Activated CD8-positive, alpha-beta T cell treated with anti-CD3 and anti-CD28 coated beads for 36 hours (primary cell): Measurements from ENCODE around the gene APOBEC2. TPM values are rescaled to one million over a fixed set of nuclear protein-coding genes. Genes with fewer than 3 reads are reported as not detected.

ENCODE experiments used
- ATAC-seq: fragments of 200-7000 bp; cut with Tn5 transposase; one replicate; pipeline ENCODE4 v1.10.0; 2021; ENCODE audit warnings: mild to moderate bottlenecking, moderate library complexity
- CTCF ChIA-PET: fragments of 350-600 bp; sonication (Branson Sonifier 250); formaldehyde crosslinking; loops from one replicate; lab custom pipeline; 2021; ENCODE audit warnings: antibody characterized with exemption; lab: Charles Lee
- POLR2A ChIA-PET: fragments of 350-600 bp; sonication (Branson Sonifier 250); formaldehyde crosslinking; loops from one replicate; lab custom pipeline; 2021; ENCODE audit warnings: antibody characterized with exemption; lab: Charles Lee
- DNase-seq: peaks from one replicate; pipeline ENCODE4 v3.0.0-alpha.2; 2020
- H3K27ac Mint-ChIP-seq: one replicate; pipeline ENCODE4 v1.8.0; 2021; ENCODE audit warnings: mild to moderate bottlenecking, mixed read lengths
- H3K27me3 Mint-ChIP-seq: one replicate; pipeline ENCODE4 v1.8.0; 2021; ENCODE audit warnings: mixed read lengths
- H3K36me3 Mint-ChIP-seq: one replicate; pipeline ENCODE4 v1.8.0; 2021; ENCODE audit warnings: low read depth, mixed read lengths
- H3K4me1 Mint-ChIP-seq: one replicate; pipeline ENCODE4 v1.8.0; 2021; ENCODE audit warnings: low read depth, mixed read lengths
- H3K4me3 Mint-ChIP-seq: one replicate; pipeline ENCODE4 v1.8.0; 2021; ENCODE audit warnings: mild to moderate bottlenecking, moderate library complexity, mixed read lengths
- H3K9me3 Mint-ChIP-seq: one replicate; pipeline ENCODE4 v1.8.0; 2021; ENCODE audit warnings: mixed read lengths
- intact Hi-C: fragments of 100-400 bp; cut with micrococcal nuclease; formaldehyde crosslinking; loops from one replicate; pipeline ENCODE4 v1.10.0; 2022
- total RNA-seq, 2 experiments: library from RNA; stranded (reverse); gene quantifications; one replicate each; pipeline ENCODE4 v1.2.3, GENCODE V29; 2021
- TF ChIP-seq, protein P1 (sequence below): fragments of 200-600 bp; IDR thresholded peaks from one replicate; pipeline ENCODE4 v1.8.0; 2022; ENCODE audit warnings: antibody characterized with exemption, mild to moderate bottlenecking

APOBEC2 gene
- total RNA-seq, 2 experiments from 2014 or later, result not detected

DNA sequence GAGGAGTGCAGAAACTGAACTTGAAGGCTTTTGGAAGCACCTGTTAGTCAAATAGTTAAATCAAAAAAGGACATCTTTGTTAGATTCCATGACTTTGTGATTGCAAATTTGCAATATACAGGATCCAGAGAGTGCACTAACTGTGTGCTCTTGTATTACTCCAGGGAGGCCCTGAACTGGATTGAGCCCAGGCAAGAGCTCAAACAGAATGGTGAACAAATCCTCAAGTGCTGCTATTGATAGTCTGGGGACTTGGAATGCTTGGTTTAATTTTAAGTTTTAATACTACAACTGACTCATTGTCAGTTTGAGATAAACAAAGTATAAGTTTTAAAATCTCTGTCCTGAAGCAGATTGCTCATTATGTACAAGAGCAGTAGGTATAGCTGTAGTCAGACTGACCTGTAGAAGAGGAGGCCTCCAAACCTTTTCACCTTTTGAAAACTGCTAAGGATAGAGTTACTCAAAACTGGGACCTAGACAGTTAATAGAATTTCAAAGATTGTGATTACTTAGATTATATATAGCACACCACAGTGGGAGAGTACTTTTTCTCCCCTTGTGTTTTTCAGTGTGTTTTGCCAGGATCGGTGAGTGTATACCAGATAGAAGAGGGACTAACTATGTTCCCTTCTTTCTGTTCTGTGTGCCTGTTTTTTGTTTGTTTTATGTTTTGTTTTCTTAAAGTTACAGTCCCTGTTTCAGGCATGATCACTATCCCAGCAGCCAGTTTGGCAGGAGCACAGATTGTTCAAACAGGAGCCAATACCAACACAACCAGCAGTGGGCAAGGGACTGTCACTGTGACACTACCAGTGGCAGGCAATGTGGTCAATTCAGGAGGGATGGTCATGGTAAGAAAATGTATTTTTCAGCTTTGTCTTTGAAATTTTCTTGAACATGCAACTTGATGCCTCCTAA lies 38.1 kb downstream of the APOBEC2 start:
- Mint-ChIP-seq H3K36me3 (peaks cover 51% of the 10 kb centered on the region), H3K4me3 (no peak overlapping the region), H3K27me3 (no peaks in the 10 kb centered on the region), H3K4me1 (no peaks in the 10 kb centered on the region), H3K9me3 (no peaks in the 10 kb centered on the region), H3K27ac (peak overlapping the region; percentile 13)
- no peak for ATAC-seq
- POLR2A ChIA-PET, result interaction anchor here (0.8 to 1.2 kb wide), 3 partner anchors 52 to 228 kb away, joined by 3 to 4 read pairs (median 3); no protein-coding TSS in a partner anchor
- CTCF ChIA-PET, result interaction anchor here (0.8 to 2.8 kb wide), 8 partner anchors 11 to 277 kb away, joined by 3 to 11 read pairs (median 6); no protein-coding TSS in a partner anchor
- DNase-seq, result no peak
- TF ChIP-seq, protein P1, sequence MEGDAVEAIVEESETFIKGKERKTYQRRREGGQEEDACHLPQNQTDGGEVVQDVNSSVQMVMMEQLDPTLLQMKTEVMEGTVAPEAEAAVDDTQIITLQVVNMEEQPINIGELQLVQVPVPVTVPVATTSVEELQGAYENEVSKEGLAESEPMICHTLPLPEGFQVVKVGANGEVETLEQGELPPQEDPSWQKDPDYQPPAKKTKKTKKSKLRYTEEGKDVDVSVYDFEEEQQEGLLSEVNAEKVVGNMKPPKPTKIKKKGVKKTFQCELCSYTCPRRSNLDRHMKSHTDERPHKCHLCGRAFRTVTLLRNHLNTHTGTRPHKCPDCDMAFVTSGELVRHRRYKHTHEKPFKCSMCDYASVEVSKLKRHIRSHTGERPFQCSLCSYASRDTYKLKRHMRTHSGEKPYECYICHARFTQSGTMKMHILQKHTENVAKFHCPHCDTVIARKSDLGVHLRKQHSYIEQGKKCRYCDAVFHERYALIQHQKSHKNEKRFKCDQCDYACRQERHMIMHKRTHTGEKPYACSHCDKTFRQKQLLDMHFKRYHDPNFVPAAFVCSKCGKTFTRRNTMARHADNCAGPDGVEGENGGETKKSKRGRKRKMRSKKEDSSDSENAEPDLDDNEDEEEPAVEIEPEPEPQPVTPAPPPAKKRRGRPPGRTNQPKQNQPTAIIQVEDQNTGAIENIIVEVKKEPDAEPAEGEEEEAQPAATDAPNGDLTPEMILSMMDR, result no peak
- intact Hi-C loops, result no loop called here

DNA sequence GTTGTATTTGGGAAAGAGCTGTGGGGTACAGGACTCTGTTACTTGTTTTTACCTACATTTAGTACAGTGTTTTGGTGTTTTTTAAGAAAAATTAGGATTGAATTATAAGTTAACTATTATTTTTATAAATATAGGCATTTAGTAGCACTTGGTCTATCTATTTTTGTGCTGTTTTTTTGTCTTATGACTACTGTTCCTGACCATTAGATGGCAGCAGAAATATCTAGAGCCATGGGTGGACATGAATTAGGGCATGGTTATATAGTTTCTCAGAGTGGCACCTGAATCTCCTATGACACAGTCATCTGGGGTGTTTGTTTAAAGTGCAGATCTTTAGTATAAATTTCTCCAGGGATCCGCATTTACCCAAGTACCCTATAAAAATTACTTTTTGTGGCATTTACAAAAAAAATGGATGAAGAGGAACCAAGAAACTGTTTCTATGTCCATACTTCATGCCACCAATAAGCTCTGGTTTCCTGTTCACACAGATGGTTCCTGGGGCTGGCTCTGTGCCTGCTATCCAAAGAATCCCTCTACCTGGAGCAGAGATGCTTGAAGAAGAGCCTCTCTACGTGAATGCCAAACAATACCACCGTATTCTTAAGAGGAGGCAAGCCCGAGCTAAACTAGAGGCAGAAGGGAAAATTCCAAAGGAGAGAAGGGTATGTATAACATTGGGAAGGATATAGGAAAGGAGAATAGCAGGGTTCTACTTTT lies 39.6 kb downstream of the APOBEC2 start:
- DNase-seq, result no peak
- POLR2A ChIA-PET, result interaction anchor here (1.0 to 1.2 kb wide), 2 partner anchors 97 to 227 kb away, joined by 3 read pairs; no protein-coding TSS in a partner anchor
- CTCF ChIA-PET, result interaction anchor here (0.8 to 2.8 kb wide), 11 partner anchors 9 to 276 kb away, joined by 3 to 14 read pairs (median 6); no protein-coding TSS in a partner anchor
- peak; percentile 47 for ATAC-seq
- intact Hi-C loops, result no loop called here
- Mint-ChIP-seq H3K4me1 (no peaks in the 10 kb centered on the region), H3K27me3 (no peaks in the 10 kb centered on the region), H3K4me3 (no peak overlapping the region), H3K36me3 (peaks cover 60% of the 10 kb centered on the region), H3K27ac (no peak overlapping the region), H3K9me3 (no peaks in the 10 kb centered on the region)
- TF ChIP-seq, protein P1, result peak; percentile 45

DNA sequence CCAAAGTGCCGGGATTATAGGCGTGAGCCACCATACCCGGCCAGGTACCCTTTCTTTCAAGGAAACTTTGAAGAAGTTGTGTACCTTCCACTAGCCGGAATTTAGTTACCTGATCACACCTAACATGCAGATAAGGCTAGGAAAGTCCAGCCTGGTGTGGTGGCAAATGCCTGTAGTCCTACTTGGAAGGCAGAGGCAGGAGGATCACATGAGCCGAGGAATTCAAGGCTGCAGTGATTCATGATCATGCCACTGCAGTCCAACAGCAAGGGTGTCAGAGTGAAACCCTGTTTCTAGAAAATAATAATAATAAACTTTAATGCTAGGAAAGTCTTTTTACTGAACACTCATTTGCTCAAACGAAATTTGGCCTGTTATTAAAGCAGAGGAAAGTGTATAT lies 40.7 kb downstream of the APOBEC2 start:
- Mint-ChIP-seq H3K27ac (no peak overlapping the region), H3K4me1 (peaks cover 3% of the 10 kb centered on the region), H3K4me3 (no peak overlapping the region), H3K9me3 (no peaks in the 10 kb centered on the region), H3K36me3 (peaks cover 64% of the 10 kb centered on the region), H3K27me3 (no peaks in the 10 kb centered on the region)
- ATAC-seq, result no peak
- POLR2A ChIA-PET, result no interaction called here
- TF ChIP-seq, protein P1, result no peak
- CTCF ChIA-PET, result interaction anchor here (2.2 to 2.8 kb wide), 3 partner anchors 10 to 241 kb away, joined by 6 to 11 read pairs (median 11); no protein-coding TSS in a partner anchor
- DNase-seq, result no peak
- intact Hi-C loops, result no loop called here

DNA sequence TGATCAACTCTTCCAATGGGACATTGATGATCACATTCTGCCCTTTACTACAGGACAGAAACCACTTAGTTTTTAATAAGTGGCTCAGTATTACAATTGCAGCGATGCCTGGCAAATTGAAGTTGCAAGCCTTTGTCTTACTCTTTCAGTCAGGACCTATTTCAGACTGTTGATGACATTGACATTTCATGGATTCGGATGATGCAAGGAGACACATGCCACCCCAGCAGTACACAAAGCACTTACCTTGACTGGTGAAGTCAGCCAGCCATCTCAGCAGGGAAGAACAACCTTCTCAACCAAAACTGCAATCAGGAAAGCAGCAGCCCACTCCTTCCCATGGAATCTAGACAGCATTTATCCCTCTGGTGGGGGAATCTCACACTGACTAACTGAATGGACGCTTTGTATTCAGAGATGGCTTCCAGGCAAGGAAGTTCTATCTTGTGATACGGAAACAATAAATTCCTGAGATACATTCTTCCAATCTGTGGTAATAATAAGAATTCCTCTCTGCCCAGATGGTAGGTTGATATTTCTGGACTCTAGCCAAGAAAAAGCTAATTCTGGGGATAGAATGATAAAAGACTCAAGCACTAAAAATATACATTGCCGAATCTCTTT lies 44.6 kb downstream of the APOBEC2 start:
- intact Hi-C loops, result no loop called here
- no peak for DNase-seq
- Mint-ChIP-seq H3K4me1 (peaks cover 7% of the 10 kb centered on the region), H3K27ac (no peak overlapping the region), H3K36me3 (peaks cover 63% of the 10 kb centered on the region), H3K4me3 (no peak overlapping the region), H3K27me3 (no peaks in the 10 kb centered on the region), H3K9me3 (no peaks in the 10 kb centered on the region)
- TF ChIP-seq, protein P1, result no peak
- CTCF ChIA-PET, result no interaction called here
- ATAC-seq, result no peak
- POLR2A ChIA-PET, result interaction anchor here (1.1 kb wide), 1 partner anchor 68 kb away, joined by 3 read pairs; no protein-coding TSS in a partner anchor
